ENCODE data around the gene RGCC.

DNA sequence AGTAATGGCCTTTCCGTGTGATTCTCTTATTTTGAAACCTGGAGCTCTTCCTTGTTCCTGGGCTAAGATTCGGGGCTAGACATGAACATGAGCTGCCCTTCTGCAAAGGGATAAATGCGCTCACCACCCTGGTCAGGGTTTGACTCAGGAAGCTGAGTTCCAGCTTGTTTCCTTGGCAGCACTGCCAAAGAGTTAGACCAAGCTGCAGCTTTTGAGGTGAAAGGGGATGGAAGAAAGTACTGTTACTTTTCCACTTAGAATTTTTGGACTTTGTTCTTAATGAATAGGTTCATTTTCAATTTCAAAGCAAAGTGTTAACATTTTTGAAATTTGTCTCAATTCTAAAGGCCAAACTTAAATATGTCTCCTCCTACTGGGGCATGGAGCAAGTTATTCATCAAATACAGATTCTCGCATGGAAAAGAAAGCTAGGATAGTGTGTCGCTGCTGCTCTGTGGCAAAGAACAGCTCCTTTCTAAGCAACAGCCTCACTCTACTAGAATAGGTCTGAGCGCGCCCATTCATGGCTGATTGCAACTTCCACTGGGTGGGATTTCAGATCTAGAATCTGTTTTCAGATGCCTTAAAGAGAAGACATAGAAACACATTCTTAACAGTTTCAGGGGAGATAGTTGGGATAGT, 2.2 kb downstream of the RGCC start:
- TF ChIP-seq, protein P1, sequence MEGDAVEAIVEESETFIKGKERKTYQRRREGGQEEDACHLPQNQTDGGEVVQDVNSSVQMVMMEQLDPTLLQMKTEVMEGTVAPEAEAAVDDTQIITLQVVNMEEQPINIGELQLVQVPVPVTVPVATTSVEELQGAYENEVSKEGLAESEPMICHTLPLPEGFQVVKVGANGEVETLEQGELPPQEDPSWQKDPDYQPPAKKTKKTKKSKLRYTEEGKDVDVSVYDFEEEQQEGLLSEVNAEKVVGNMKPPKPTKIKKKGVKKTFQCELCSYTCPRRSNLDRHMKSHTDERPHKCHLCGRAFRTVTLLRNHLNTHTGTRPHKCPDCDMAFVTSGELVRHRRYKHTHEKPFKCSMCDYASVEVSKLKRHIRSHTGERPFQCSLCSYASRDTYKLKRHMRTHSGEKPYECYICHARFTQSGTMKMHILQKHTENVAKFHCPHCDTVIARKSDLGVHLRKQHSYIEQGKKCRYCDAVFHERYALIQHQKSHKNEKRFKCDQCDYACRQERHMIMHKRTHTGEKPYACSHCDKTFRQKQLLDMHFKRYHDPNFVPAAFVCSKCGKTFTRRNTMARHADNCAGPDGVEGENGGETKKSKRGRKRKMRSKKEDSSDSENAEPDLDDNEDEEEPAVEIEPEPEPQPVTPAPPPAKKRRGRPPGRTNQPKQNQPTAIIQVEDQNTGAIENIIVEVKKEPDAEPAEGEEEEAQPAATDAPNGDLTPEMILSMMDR (IDR thresholded peaks at IDR 0.05), result no peak
- no peak for TF ChIP-seq POLR2AphosphoS5 (IDR thresholded peaks at IDR 0.05)

Measured in breast epithelium (tissue), 3 donors.